ENCODE measurements around the gene CENPK.
A peak's percentile ranks its signal among the peaks of the same experiment; 100 is the strongest.
"Not testable (repeated sequence)": the region's sequence is repeated elsewhere in the genome, so short reads cannot be mapped to it uniquely, and the experiment has no call there.

The CENPK gene

DNA sequence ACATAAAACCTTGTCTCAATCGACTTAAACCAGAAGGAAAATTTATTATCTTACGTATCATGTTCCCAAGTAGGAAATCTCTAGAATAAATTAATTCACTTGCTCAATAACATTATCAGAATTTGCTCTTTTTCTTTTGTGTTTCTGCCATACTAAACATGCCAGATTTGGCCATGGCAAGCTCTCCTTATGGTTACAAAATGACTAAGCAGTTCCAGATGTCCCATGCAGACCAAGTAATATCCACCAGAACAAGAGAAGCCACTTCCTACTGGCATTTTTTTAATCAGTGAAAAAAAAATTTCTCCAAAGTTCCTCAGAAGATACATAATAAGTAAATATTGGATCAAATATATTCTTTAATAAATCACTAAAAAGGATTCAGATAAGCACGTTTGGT lies 56.0 kb downstream of the CENPK start:
- no peak for DNase-seq (ENCODE audit: low spot score)

DNA sequence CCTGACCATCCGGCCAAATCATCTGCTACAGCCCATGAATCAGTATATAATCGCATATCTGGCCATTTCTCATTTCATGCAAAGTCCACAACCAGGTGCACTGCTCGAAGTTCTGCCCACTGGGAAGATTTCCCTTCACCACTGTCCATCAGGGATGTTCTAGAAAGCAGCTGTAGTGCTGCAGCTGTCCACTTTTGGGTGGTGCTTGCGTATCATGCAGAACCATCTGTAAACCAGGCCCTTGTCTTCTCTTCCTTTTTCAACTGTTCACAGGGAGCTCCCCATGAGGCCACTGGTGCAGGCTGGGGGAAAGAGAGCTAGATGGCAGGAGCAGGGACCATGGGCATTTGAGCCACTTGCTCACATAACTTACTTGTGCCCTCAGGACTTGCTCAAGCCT lies 73.8 kb downstream of the CENPK start:
- no peak for DNase-seq (ENCODE audit: low spot score)

DNA sequence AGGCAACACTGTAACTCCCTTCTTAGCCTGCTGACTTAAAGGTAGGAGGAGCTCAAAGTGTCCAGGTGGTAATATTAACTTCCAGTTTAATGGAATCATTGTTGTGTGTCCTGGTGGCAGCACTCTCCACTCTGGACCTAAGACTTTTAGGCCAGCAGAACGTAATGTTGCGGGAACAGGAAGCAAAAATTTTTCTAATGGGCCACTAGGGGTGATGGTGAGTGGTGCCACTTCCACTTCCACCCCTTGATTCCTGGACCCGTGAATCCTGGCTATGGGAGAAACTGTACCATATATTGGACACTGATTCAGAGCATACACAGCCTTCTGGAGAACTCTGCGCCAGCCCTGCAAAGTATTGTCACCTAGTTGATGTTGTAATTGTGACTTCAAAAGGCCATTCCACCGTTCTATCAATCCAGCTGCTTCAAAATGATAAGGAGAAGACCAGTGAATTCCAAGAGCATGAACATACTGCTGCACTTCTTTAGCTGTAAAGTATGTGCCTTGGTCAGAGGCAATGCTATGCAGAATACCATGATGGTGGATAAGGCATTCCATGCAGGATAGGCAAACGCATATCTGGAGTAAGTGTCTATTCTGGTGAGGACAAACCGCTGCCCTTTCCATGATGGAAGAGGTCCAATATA lies 74.8 kb downstream of the CENPK start:
- DNase-seq (ENCODE audit: low spot score): not testable (repeated sequence)

DNA sequence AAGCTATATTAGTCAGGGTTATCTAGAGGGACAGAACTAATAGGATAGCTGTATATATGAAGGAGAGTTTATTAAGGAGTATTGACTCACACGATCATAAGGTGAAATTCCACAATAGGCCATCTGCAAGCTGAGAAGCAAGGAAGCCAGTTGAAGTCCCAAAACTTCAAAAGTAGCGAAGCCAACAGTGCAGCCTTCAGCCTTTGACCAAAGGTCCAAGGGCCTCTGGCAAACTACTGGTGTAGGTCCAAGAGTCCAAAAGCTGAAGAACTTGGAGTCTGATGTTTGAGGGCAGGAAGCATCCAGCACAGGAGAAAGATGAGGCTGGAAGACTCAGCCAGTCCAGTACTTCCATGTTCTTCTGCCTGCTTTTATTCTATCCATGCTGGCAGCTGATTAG lies 76.2 kb downstream of the CENPK start:
- DNase-seq (ENCODE audit: low spot score): not testable (repeated sequence)

DNA sequence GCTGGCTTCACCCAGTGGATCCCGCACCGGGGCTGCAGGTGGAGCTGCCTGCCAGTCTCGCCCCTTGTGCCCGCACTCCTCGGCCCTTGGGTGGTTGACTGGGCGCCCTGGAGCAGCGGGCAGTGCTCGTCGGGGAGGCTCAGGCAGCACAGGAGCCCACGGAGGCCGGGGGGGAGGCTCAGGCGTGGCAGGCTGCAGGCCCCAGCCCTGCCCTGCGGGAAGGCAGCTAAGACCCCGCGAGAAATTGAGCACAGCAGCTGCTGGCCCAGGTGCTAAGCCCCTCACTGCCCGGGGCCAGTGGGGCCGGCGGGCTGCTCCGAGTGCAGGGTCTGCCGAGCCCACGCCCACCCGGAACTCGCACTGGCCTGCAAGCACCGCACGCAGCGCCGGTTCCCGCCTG lies 77.6 kb downstream of the CENPK start:
- DNase-seq (ENCODE audit: low spot score): no peak

DNA sequence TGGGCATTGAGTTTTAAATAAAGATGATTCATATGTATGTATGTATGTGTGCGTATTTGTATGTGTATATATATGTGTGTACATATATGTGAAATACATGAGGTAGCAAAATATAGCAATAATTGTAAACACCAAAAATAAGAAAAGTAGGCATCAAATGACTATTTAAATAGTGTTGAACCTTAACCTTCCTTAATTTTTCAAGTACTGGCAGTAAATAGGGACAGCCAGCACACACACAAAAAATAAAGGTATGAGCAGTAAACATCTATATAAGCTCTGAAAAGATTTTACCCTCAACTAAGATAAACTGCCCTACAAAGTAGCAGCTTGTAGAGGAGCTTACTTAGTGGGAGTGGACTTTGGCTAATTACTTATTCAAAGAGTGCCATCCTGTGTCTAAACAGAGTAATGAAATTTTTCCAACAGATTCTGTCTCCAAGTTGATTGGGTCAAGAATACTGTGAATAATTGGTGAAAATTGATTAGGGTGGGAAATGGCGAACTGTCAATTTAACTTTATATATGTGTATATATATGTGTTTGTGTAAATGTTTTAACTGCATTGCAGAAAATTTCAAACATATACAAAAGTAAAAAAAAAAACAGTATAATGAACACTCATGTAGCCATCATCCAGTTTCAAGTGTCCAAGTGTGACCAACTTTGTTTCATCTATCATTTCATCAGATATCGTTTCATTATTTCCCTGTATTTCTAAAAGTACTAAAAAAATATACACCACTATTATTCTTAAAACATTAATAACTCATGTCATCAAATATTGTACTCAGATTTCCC lies 79.2 kb downstream of the CENPK start:
- peak; percentile 29 for DNase-seq (ENCODE audit: low spot score)

DNA sequence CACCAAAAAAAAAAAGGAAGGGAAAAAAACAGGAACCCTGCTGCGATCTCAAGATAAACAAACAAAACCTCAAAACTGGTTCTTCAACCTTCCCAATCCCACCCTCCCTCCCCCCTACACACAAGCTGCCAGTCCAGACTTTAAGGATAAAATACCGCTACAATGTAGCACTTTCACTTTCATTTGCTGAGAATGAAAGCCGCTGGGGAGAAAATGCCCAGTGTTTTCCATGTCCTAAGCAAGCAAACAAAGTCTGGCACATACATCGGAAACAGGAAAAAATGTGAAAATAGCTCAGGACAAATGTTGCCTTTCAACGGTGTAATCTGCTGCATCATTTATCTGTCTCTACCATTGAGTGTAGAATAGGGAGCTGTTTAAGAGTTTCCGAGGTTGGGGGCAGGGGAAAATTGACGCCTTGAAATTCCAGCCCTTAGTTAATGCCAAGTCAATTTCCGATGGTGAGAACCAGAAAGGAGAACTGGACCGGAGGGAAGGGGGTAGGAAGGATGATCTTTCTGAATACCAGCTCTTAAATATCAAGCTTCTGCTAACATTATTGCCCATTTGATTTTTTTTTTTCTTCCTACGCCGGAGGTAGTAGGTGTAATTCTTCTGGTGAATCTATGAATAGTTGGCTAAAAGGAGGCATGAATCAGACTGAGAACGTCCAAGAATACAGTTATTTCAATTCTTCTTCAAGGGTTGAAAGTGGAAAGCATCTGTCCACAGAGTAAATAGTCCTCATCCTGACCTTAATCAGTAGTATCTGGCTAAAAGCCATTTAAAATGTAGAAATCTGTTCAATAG lies 80.0 kb downstream of the CENPK start:
- DNase-seq (ENCODE audit: low spot score): no peak

- no peak for DNase-seq (ENCODE audit: low spot score)
Measured at GRCh38 chr5:65482296-65482735, 80.7 kb downstream of the CENPK start.

GRCh38 chr5:65481635-65482295 lies 81.2 kb downstream of the CENPK start, which contains the start of gene ADAMTS6:
Gene ADAMTS6, minus strand, starts transcription at chr5:65481920. Its CDS starts 8,247 bp downstream, at chr5:65473673.
- no peak for DNase-seq (ENCODE audit: low spot score)

- DNase-seq (ENCODE audit: low spot score): no peak
Measured at GRCh38 chr5:65481171-65481581, 81.8 kb downstream of the CENPK start.

GRCh38 chr5:65480306-65480865 lies 82.6 kb downstream of the CENPK start:
- no peak for DNase-seq (ENCODE audit: low spot score)

DNA sequence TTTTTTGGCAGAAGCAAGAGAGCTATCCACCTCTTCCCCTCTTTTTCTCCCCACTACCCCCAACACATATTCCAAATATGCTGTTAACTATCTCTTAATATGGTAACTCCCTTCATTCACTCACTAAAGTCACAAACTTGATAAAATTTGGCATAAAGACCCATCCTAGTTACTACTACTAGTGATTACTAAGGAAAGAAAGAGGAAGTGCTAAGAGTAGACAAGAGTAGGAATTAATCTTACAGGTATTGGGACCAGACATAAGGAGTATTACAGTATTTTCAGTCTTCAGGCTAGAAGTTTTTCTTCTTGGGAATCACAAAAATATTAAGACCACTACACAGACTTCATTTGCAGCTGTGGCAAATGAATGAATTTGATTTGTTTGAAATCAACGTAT lies 83.4 kb downstream of the CENPK start:
- DNase-seq (ENCODE audit: low spot score): no peak

GRCh38 chr5:65478336-65478735 lies 84.6 kb downstream of the CENPK start:
- DNase-seq (ENCODE audit: low spot score): no peak

GRCh38 chr5:65475895-65476294 lies 87.1 kb downstream of the CENPK start:
- no peak for DNase-seq (ENCODE audit: low spot score)

DNA sequence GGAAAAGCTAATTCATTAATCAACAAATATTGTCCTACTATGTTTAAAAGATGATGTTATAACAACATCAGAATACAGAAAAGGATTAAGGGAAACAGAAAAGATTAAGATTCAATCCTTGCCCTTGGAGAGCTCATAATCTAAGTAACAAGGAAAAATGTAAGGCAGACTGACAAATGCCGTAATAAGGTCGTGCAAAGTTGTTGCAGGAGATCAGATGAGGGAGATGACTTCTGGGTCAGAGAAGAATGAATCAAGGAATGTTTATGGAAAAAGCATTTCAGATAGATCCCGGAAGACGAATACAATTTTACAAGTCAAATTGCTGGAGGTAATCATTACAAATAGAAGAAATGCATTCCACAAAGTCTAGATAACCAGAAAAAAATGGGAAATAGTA lies 87.6 kb downstream of the CENPK start:
- no peak for DNase-seq (ENCODE audit: low spot score)

- no peak for DNase-seq (ENCODE audit: low spot score)
Measured at GRCh38 chr5:65474130-65474711, 88.7 kb downstream of the CENPK start.

GRCh38 chr5:65468633-65469032 lies 94.3 kb downstream of the CENPK start:
- DNase-seq (ENCODE audit: low spot score): no peak

Measured in HuH-7.5 (cell line).